22Rv1 (cell line): ENCODE results near the gene TRIM52.

ENCODE experiments used
- ZFX ChIP-seq: fragments of 450-650 bp; IDR thresholded peaks from 2 replicates; pipeline ENCODE4 v1.6.1; 2017; ENCODE audit warnings: antibody characterized with exemption, borderline replicate concordance
- TF ChIP-seq, protein P1 (sequence below): fragments of 450-650 bp; IDR thresholded peaks from 2 replicates; pipeline ENCODE4 v1.5.1; 2017; ENCODE audit warnings: mild to moderate bottlenecking

DNA sequence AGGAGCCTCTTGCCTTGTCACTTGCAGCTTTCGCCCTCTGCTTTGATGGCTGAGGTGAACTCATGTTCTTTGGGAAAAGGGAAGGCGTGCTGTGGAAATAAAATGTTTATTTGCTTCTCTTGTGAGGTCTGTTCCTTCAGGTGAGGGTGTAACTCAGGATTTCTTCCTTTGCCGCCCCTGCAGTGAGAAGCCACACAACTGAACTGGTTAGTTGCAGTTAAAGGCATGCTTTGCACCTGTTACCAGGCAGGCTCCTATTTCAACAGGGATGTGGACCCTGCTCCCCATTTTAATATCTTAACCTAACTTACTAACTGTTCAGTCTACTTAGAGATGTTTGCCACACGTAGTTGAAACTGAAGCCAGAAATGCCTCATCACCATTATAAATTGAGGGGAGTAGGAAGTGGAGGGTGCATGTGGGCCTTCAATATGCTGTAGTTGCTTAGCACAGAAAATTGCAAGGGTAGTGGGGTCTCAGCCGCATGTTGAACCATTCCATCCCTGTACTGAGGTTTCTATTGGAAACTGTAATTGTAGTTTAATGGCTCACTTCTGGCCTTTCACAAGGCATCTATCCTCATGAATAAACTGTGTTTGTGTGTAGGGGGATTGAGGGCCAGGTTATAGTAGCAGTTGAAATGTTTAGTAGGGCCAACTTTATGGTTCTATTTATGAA is 25.1 kb downstream of the TRIM52 start:
- TF ChIP-seq, protein P1, sequence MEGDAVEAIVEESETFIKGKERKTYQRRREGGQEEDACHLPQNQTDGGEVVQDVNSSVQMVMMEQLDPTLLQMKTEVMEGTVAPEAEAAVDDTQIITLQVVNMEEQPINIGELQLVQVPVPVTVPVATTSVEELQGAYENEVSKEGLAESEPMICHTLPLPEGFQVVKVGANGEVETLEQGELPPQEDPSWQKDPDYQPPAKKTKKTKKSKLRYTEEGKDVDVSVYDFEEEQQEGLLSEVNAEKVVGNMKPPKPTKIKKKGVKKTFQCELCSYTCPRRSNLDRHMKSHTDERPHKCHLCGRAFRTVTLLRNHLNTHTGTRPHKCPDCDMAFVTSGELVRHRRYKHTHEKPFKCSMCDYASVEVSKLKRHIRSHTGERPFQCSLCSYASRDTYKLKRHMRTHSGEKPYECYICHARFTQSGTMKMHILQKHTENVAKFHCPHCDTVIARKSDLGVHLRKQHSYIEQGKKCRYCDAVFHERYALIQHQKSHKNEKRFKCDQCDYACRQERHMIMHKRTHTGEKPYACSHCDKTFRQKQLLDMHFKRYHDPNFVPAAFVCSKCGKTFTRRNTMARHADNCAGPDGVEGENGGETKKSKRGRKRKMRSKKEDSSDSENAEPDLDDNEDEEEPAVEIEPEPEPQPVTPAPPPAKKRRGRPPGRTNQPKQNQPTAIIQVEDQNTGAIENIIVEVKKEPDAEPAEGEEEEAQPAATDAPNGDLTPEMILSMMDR, result no peak
- TF ChIP-seq ZFX, result no peak
